ENCODE measurements around the gene SIVA1. TPM values are rescaled to one million over a fixed set of nuclear protein-coding genes. Genes with fewer than 3 reads are reported as not detected.

The SIVA1 gene
- total and polyA plus RNA-seq, 2 donors (not counting 1 experiment from before 2014, with no cell fraction given), result 50.7 to 123 TPM

DNA sequence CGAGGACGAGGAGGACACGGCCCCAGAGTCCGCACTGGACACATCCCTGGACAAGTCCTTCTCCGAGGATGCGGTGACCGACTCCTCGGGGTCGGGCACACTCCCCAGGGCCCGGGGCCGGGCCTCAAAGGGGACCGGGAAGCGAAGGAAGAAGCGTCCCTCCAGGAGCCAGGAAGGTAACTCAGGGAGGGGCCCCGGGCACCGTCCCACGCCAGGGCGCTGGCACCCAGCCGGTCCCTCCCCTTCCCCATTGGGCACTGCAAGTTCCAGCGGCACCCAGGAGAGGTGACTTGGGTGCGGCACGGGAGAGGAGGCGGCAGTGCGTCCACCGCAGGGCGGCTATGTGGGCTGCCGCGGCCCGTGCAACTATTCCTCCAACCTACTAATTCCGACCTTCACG, 38.3 kb upstream of the SIVA1 start:
- H3K9me3 Mint-ChIP-seq (ENCODE audit: insufficient read depth), result no peaks in the 10 kb centered on the region

DNA sequence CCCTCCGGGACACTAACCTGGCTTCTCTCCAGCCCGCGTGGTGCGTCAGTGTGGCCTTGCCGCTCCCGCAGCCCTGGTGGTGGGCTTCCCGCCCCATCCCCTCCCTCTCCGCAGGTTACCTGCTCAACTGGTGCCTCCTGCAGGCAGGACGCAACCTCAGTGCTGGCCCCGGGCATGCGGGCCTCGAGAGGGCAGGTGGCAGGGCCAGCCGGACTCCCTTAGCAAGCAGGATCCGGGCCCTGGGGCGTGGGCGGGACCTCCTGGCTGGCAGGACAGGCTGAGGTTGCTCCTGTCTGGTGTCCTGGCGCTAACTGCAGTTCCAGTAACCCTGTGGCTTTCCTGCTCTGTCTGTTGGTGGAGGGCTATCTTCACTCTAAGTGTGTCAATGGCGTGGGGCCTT, 37.5 kb upstream of the SIVA1 start:
- no peak overlapping the region for H3K4me3 ChIP-seq (ENCODE audit: control extremely low read depth in 1 of 5, extremely low read depth in 1 of 5, insufficient read depth in 1 of 5, low read depth in 2 of 5, low read length in 4 of 5)
- H3K4me1 ChIP-seq (ENCODE audit: control insufficient read depth in 2 of 2, insufficient read depth in 2 of 2, low read length in 2 of 2), result no peaks in the 10 kb centered on the region
- H3K27me3 ChIP-seq (replicated peaks in 1 of 4; ENCODE audit: control extremely low read depth in 1 of 4, control insufficient read depth in 3 of 4, insufficient read depth in 4 of 4, low read length in 3 of 4), result no peaks in the 10 kb centered on the region
- intact Hi-C loops (cut with micrococcal nuclease), result no loop called here
- 96% methylated on average over 18 of the region's 18 CpGs for WGBS (ENCODE audit: insufficient coverage)
- peaks cover under 1% of the 10 kb centered on the region for H3K79me2 ChIP-seq (ENCODE audit: control insufficient read depth, insufficient read depth, low read length)
- H3K9me3 ChIP-seq (ENCODE audit: control extremely low read depth in 1 of 3, control insufficient read depth in 2 of 3, insufficient read depth in 1 of 3, low read length in 2 of 3), result no peaks in the 10 kb centered on the region
- no peak overlapping the region for H3K27ac Mint-ChIP-seq
- H3K9ac ChIP-seq (ENCODE audit: low read length), result no peak overlapping the region
- no peak overlapping the region for H3K4me2 ChIP-seq (replicated peaks; ENCODE audit: low read depth, low read length, poor library complexity, severe bottlenecking)
- TF ChIP-seq EZH2 (IDR thresholded peaks at IDR 0.05; ENCODE audit: borderline replicate concordance, insufficient read depth, low read depth, low read length, poor library complexity, severe bottlenecking), result no peak
- TF ChIP-seq, protein P1, sequence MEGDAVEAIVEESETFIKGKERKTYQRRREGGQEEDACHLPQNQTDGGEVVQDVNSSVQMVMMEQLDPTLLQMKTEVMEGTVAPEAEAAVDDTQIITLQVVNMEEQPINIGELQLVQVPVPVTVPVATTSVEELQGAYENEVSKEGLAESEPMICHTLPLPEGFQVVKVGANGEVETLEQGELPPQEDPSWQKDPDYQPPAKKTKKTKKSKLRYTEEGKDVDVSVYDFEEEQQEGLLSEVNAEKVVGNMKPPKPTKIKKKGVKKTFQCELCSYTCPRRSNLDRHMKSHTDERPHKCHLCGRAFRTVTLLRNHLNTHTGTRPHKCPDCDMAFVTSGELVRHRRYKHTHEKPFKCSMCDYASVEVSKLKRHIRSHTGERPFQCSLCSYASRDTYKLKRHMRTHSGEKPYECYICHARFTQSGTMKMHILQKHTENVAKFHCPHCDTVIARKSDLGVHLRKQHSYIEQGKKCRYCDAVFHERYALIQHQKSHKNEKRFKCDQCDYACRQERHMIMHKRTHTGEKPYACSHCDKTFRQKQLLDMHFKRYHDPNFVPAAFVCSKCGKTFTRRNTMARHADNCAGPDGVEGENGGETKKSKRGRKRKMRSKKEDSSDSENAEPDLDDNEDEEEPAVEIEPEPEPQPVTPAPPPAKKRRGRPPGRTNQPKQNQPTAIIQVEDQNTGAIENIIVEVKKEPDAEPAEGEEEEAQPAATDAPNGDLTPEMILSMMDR (IDR thresholded peaks at IDR 0.05), result no peak
- no peak overlapping the region for H3K4me3 Mint-ChIP-seq
- H2AFZ ChIP-seq (ENCODE audit: insufficient read depth, low read depth, low read length, poor library complexity, severe bottlenecking), result no peak overlapping the region
- ChIA-PET CTCF (interaction anchor here (1.2 kb wide), 1 partner anchor 69 kb away, joined by 3 read pairs; no protein-coding TSS in a partner anchor), POLR2A (no interaction called here)
- H3K4me1 Mint-ChIP-seq, result no peaks in the 10 kb centered on the region
- ATAC-seq (ENCODE audit: low read depth) (no peak), DNase-seq (no peak)
- no peaks in the 10 kb centered on the region for H3K27me3 Mint-ChIP-seq
- no peaks in the 10 kb centered on the region for H4K20me1 ChIP-seq (ENCODE audit: control insufficient read depth, insufficient read depth, low read length, poor library complexity, severe bottlenecking)
- H3K9me3 Mint-ChIP-seq (ENCODE audit: insufficient read depth), result no peaks in the 10 kb centered on the region
- no peak overlapping the region for H3K27ac ChIP-seq (ENCODE audit: low read length in 2 of 2)
- H3K36me3 ChIP-seq (replicated peaks in 1 of 2; ENCODE audit: control extremely low read depth in 1 of 2, control insufficient read depth in 1 of 2, extremely low read depth in 1 of 2, insufficient read depth in 2 of 2, low read length in 1 of 2), result peaks cover 0 to 44% of the 10 kb centered on the region in 2 experiments

More for the DNA sequence above, 38.3 kb upstream of the SIVA1 start:
- no peaks in the 10 kb centered on the region for H3K9me3 ChIP-seq (ENCODE audit: control extremely low read depth in 1 of 3, control insufficient read depth in 2 of 3, insufficient read depth in 1 of 3, low read length in 2 of 3)
- H3K79me2 ChIP-seq (ENCODE audit: control insufficient read depth, insufficient read depth, low read length), result peaks cover 5% of the 10 kb centered on the region
- WGBS (ENCODE audit: insufficient coverage), result 98% methylated on average over 31 of the region's 31 CpGs
- POLR2A ChIA-PET, result no interaction called here
- no peak overlapping the region for H3K4me3 ChIP-seq (ENCODE audit: control extremely low read depth in 1 of 5, extremely low read depth in 1 of 5, insufficient read depth in 1 of 5, low read depth in 2 of 5, low read length in 4 of 5)
- no peak overlapping the region for H3K27ac ChIP-seq (ENCODE audit: low read length in 2 of 2)
- no peaks in the 10 kb centered on the region for H3K27me3 ChIP-seq (replicated peaks in 1 of 4; ENCODE audit: control extremely low read depth in 1 of 4, control insufficient read depth in 3 of 4, insufficient read depth in 4 of 4, low read length in 3 of 4)
- TF ChIP-seq, protein P1 (IDR thresholded peaks at IDR 0.05), result no peak
- TF ChIP-seq EZH2 (IDR thresholded peaks at IDR 0.05; ENCODE audit: borderline replicate concordance, insufficient read depth, low read depth, low read length, poor library complexity, severe bottlenecking), result no peak
- Mint-ChIP-seq H3K4me3 (no peak overlapping the region), H3K27ac (no peak overlapping the region), H3K4me1 (peaks cover 2% of the 10 kb centered on the region), H3K27me3 (no peaks in the 10 kb centered on the region)
- no peak overlapping the region for H3K4me2 ChIP-seq (replicated peaks; ENCODE audit: low read depth, low read length, poor library complexity, severe bottlenecking)
- no peaks in the 10 kb centered on the region for H4K20me1 ChIP-seq (ENCODE audit: control insufficient read depth, insufficient read depth, low read length, poor library complexity, severe bottlenecking)
- H3K9ac ChIP-seq (ENCODE audit: low read length), result no peak overlapping the region
- intact Hi-C loops (cut with micrococcal nuclease), result no loop called here
- CTCF ChIA-PET, result no interaction called here
- no peak overlapping the region for H2AFZ ChIP-seq (ENCODE audit: insufficient read depth, low read depth, low read length, poor library complexity, severe bottlenecking)
- H3K4me1 ChIP-seq (ENCODE audit: control insufficient read depth in 2 of 2, insufficient read depth in 2 of 2, low read length in 2 of 2), result no peaks in the 10 kb centered on the region
- H3K36me3 ChIP-seq (replicated peaks in 1 of 2; ENCODE audit: control extremely low read depth in 1 of 2, control insufficient read depth in 1 of 2, extremely low read depth in 1 of 2, insufficient read depth in 2 of 2, low read length in 1 of 2), result peaks cover 0 to 44% of the 10 kb centered on the region in 2 experiments
- no peak for DNase-seq
- ATAC-seq (ENCODE audit: low read depth), result no peak
